ENCODE data around the gene TCOF1.

TCOF1 gene

GRCh38 chr5:150353032-150353675 is 4.3 kb upstream of the TCOF1 start:
- no peak for DNase-seq (ENCODE audit: low read depth)
- H3K4me3 ChIP-seq (ENCODE audit: low read depth, low read length): no peak overlapping the region
- TF ChIP-seq, protein P1, sequence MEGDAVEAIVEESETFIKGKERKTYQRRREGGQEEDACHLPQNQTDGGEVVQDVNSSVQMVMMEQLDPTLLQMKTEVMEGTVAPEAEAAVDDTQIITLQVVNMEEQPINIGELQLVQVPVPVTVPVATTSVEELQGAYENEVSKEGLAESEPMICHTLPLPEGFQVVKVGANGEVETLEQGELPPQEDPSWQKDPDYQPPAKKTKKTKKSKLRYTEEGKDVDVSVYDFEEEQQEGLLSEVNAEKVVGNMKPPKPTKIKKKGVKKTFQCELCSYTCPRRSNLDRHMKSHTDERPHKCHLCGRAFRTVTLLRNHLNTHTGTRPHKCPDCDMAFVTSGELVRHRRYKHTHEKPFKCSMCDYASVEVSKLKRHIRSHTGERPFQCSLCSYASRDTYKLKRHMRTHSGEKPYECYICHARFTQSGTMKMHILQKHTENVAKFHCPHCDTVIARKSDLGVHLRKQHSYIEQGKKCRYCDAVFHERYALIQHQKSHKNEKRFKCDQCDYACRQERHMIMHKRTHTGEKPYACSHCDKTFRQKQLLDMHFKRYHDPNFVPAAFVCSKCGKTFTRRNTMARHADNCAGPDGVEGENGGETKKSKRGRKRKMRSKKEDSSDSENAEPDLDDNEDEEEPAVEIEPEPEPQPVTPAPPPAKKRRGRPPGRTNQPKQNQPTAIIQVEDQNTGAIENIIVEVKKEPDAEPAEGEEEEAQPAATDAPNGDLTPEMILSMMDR (IDR thresholded peaks at IDR 0.05; ENCODE audit: low read depth, low read length, missing control alignments): no peak
- in situ Hi-C loops (cut with HindIII; ENCODE audit: low sequenced_read_pairs): no loop called here

GRCh38 chr5:150355791-150356190 is 1.7 kb upstream of the TCOF1 start:
- in situ Hi-C loops (cut with HindIII; ENCODE audit: low sequenced_read_pairs): no loop called here
- no peak for DNase-seq (ENCODE audit: low read depth)
- TF ChIP-seq, protein P1 (IDR thresholded peaks at IDR 0.05; ENCODE audit: low read depth, low read length, missing control alignments): no peak
- no peak overlapping the region for H3K4me3 ChIP-seq (ENCODE audit: low read depth, low read length)

DNA sequence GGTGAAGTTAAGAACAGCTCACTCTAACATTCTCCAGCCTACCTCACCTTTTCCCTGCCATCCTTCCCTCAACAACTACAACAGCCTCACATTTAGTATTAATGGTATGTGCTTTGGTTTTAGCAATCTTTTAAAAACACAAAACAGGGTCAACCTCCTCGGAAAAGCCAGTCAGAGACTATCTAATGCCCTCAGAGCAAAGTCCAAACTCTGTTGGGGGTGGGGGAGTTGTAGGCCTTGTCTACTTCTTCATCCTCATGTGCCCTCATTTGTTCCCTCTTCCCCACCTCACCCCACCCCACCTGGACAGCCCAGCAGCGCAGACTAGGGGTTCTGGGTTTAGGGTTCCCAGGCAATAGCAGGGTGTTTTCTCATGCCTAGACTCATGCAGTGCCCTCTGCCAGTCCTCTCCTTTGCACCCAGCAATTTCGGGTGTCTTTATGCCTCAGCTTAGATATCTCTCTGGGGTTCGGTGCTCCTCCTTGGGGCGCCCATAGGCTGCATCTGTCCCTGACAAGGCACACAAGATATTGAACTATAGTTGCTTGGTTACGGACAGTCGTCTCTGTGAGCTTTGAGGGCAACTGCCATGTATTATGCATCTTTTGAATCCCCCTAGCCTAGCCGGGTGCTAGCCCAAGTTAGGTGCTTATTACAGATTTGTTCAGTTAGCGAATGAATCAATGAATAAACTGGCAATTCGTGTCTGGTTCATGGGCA is 762 bp upstream of the TCOF1 start:
- TF ChIP-seq, protein P1 (IDR thresholded peaks at IDR 0.05; ENCODE audit: low read depth, low read length, missing control alignments): no peak
- in situ Hi-C loops (cut with HindIII; ENCODE audit: low sequenced_read_pairs): no loop called here
- H3K4me3 ChIP-seq (ENCODE audit: low read depth, low read length): peak overlapping the region; percentile 82
- no peak for DNase-seq (ENCODE audit: low read depth)

- in situ Hi-C loops (cut with HindIII; ENCODE audit: low sequenced_read_pairs): no loop called here
- H3K4me3 ChIP-seq (ENCODE audit: low read depth, low read length): peak overlapping the region; percentile 82
- DNase-seq (ENCODE audit: low read depth): no peak
- TF ChIP-seq, protein P1 (IDR thresholded peaks at IDR 0.05; ENCODE audit: low read depth, low read length, missing control alignments): no peak
Observed at GRCh38 chr5:150358261-150359095, 981 bp downstream of the TCOF1 start.

DNA sequence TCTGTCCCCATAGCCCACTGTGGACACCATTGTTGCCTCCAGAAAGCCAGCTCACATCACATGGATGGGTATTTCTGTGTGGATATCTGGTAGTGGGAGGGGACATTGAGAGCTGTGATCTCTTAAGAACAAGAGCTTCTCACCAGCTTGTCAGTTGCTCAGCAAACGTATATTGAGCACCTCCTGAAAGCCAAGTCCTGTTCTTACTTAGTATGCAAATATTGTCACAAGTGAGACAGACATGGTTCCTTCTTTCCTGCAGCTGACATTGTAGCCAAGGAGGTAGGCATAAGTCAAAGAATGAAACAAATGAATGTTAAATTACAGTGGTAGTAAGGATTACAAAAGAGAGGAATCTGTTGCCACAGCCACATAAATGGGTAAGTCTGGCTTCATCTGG is 3.8 kb downstream of the TCOF1 start:
- H3K4me3 ChIP-seq (ENCODE audit: low read depth, low read length): no peak overlapping the region
- TF ChIP-seq, protein P1 (IDR thresholded peaks at IDR 0.05; ENCODE audit: low read depth, low read length, missing control alignments): no peak
- DNase-seq (ENCODE audit: low read depth): no peak
- in situ Hi-C loops (cut with HindIII; ENCODE audit: low sequenced_read_pairs): no loop called here

- in situ Hi-C loops (cut with HindIII; ENCODE audit: low sequenced_read_pairs): no loop called here
- no peak overlapping the region for H3K4me3 ChIP-seq (ENCODE audit: low read depth, low read length)
- TF ChIP-seq, protein P1 (IDR thresholded peaks at IDR 0.05; ENCODE audit: low read depth, low read length, missing control alignments): no peak
- DNase-seq (ENCODE audit: low read depth): no peak
Observed at GRCh38 chr5:150363185-150363584, 5.7 kb downstream of the TCOF1 start.
